ENCODE data around the gene PCNX2. TPM values are rescaled to one million over a fixed set of nuclear protein-coding genes. Genes with fewer than 3 reads are reported as not detected.

The PCNX2 gene
- total and polyA plus RNA-seq, 8 donors: 3.0 to 34.4 (median 9.9) TPM

GRCh38 chr1:232937741-232938375 is 357.7 kb downstream of the PCNX2 start:
- Histone ChIP-seq H3K27ac (no peak overlapping the region), H3K9me3 (peaks cover 0 to 3% (median 0%) of the 10 kb centered on the region in 4 donors), H3K27me3 (no peaks in the 10 kb centered on the region), H3K36me3 (no peaks in the 10 kb centered on the region), H3K4me3 (no peak overlapping the region), H3K4me1 (no peaks in the 10 kb centered on the region)
- DNase-seq: no peak
- 47 to 70% (median 59%) methylated on average over 8 of the region's 8 CpGs for WGBS, 5 donors
- intact Hi-C loops (cut with DNase I; ENCODE audit: low total_unique reads): no loop called here
- TF ChIP-seq POLR2AphosphoS5 (IDR thresholded peaks at IDR 0.05): no peak

GRCh38 chr1:232936941-232937340 is 358.6 kb downstream of the PCNX2 start:
- DNase-seq: no peak
- no peak overlapping the region for H3K27ac ChIP-seq
- no peaks in the 10 kb centered on the region for H3K4me1 ChIP-seq
- peaks cover 0 to 3% (median 0%) of the 10 kb centered on the region in 4 donors for H3K9me3 ChIP-seq
- intact Hi-C loops (cut with DNase I; ENCODE audit: low total_unique reads): no loop called here
- H3K27me3 ChIP-seq: no peaks in the 10 kb centered on the region
- TF ChIP-seq POLR2AphosphoS5 (IDR thresholded peaks at IDR 0.05) (no peak), CTCF (IDR thresholded peaks at IDR 0.05) (no peak), POLR2A (IDR thresholded peaks at IDR 0.05) (no peak), EP300 (IDR thresholded peaks at IDR 0.05) (no peak)
- H3K4me3 ChIP-seq: no peak overlapping the region
- H3K36me3 ChIP-seq: no peaks in the 10 kb centered on the region
- WGBS, 5 donors: 90 to 94% (median 92%) methylated on average over 6 of the region's 6 CpGs

Other genes starting within 250 kb of the PCNX2 start
- 10 to 100 TPM; 15.2 to 58.5 (median 44.9) TPM for gene MAP3K21, start 32.0 kb upstream of the PCNX2 start, total RNA-seq
- gene MAP3K21, start 32.0 kb upstream of the PCNX2 start, polyA plus RNA-seq: 1 to 10 TPM; 4.8 to 7.5 (median 6.9) TPM

Data from stomach (tissue), 9 donors.